ENCODE data around the gene FOXM1.

Gene FOXM1

GRCh38 chr12:2836574-2836973, 40.4 kb downstream of the FOXM1 start:
- no peak for DNase-seq (ENCODE audit: low spot score)

- no peak for DNase-seq (ENCODE audit: low spot score)
These were observed 41.1 kb downstream of the FOXM1 start for GRCh38 chr12:2835691-2836403.

- no peak for DNase-seq (ENCODE audit: low spot score)
These were observed 42.1 kb downstream of the FOXM1 start, which contains the start of gene NRIP2 for GRCh38 chr12:2834581-2835491. Gene NRIP2 (minus strand): TSS chr12:2835035. CDS start chr12:2834983, 52 bp downstream.

DNA sequence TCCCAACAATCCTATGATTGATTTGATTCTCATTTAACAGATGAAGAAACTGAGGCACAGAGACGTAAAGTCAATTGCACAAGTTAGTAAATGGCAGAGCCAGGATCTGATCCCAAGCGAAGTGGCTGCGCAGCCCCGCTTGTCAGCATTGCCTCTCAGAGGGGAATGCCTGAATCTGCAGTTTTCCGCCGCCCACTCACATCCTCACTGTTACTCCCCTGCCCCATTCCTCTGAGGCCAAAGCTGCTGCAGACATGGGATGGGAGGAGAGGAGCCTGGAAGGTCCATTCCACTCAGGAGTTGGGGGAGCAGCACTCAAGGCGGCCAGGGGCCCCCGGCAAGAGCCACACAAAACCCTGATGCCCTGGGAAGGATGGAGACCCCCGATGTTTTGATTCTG, 43.2 kb downstream of the FOXM1 start:
- DNase-seq (ENCODE audit: low spot score), result no peak

- DNase-seq (ENCODE audit: low spot score), result no peak
These were observed 43.6 kb downstream of the FOXM1 start for GRCh38 chr12:2833327-2833726.

- DNase-seq (ENCODE audit: low spot score), result no peak
These were observed 44.3 kb downstream of the FOXM1 start for GRCh38 chr12:2832550-2833127.

GRCh38 chr12:2829275-2829674, 47.7 kb downstream of the FOXM1 start:
- DNase-seq (ENCODE audit: low spot score), result no peak

DNA sequence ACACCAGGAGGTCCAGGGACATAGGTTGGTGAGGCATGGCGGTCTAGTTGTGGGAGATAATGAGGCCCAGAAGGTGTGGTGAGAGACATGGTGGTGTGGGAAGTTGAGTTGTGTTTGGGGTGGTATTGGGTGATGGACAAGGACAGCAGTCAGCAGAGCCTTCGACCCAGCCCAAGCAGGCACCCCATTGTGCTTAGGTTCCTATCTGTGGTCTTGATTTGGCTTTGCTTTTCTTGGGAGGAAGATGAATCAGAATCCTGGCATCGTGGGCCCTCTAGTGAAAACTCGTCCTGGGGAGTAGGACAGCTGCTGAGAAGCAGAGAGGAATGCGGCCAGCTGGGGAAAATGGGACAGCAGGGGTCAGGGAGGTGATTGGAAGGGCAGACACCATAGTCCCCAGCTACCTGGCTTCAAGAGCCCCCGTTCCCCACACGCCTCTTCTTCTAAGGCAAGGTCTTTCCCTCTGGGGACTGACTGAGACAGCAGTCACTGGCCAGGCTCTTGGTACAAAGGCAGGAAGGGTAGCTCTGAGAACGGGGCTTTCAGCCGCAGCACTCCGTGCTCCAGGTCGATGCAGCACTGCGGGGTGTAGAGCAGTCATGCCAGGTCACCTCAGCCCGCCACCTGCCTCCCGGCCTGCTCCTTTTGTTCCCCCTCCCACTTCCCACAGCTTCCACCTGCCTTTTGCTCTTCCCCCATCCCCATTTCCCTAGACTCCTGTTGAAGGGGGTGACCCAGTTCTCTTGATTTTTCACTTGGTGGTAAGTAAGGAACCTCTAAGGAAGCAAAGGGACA, 50.1 kb downstream of the FOXM1 start:
- no peak for DNase-seq (ENCODE audit: low spot score)

- no peak for DNase-seq (ENCODE audit: low spot score)
These were observed 50.9 kb downstream of the FOXM1 start for GRCh38 chr12:2826036-2826435.

DNA sequence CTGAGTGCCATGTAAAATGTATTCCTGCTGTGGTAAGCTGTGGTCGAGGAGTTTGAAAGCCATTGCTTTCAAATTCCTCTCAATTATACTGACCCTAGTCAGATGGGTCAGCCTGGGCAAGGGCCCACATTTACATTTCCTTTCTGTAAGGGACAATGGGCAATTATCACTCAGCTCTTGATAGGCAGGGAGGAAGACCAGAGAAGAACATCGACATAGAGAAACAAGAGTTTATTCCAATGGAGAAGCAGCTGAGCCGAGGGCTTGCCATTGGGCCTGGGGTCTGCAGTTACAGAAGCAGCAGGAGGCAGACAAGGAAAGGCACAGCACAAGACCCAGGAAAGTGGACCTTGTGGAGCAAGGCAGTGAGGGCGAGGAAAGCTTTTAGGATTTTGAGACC, 51.8 kb downstream of the FOXM1 start:
- no peak for DNase-seq (ENCODE audit: low spot score)

DNA sequence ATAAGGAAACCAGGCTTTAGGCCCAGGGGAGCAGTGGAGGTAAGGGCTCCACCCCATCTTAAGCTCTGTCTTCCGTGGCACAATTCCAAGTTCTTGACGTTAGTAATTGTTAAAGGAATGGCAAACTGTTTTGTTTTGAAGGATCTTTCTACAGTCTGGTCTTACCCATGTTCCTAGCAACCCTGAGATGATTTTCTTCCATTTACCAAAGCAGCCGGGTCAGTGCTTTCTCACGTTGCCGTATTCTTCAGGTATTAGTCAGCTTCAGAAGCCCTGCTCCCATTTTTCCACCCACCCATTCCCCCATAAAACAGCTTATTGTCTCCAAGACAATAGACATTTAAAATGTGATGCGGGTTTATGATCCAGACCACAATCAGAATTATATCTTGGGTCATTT, 52.4 kb downstream of the FOXM1 start:
- no peak for DNase-seq (ENCODE audit: low spot score)

DNA sequence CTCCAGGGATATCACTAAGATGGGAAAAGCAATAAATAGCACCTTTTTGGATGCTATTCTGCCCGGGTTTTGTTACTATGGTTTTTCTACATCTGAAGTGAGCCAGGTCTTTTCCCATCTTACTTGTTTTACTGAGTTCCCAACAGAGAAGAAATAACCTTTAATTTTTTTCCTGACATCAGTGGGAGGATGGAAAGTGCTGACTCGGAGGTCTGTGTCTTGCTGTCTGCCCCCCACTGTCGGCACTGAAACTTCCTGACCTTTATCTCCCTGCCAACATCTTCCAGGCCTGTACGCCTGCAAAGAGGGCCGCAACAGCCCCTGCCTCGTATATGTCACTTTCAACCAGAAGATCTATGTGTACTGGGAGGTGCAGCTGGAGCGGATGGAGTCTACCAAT, 53.5 kb downstream of the FOXM1 start:
- no peak for DNase-seq (ENCODE audit: low spot score)

GRCh38 chr12:2820432-2820831, 56.5 kb downstream of the FOXM1 start:
- no peak for DNase-seq (ENCODE audit: low spot score)

DNA sequence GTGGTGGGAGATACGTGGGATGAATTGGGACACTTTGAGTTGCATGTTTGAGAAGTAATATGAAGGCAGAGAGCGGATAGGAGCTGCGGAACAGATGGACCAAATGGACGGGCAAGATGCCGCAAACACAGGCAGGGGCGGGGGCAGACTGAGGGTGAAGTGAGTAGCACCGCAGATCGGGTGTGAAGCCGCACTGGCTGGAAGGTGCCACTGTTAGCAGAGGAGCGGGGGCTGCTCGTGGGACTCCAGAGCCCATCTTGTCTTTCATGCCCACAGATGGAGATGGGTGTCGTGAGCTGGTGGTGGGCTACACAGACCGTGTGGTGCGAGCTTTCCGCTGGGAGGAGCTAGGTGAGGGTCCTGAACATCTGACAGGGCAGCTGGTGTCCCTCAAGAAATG, 57.2 kb downstream of the FOXM1 start:
- no peak for DNase-seq (ENCODE audit: low spot score)

DNA sequence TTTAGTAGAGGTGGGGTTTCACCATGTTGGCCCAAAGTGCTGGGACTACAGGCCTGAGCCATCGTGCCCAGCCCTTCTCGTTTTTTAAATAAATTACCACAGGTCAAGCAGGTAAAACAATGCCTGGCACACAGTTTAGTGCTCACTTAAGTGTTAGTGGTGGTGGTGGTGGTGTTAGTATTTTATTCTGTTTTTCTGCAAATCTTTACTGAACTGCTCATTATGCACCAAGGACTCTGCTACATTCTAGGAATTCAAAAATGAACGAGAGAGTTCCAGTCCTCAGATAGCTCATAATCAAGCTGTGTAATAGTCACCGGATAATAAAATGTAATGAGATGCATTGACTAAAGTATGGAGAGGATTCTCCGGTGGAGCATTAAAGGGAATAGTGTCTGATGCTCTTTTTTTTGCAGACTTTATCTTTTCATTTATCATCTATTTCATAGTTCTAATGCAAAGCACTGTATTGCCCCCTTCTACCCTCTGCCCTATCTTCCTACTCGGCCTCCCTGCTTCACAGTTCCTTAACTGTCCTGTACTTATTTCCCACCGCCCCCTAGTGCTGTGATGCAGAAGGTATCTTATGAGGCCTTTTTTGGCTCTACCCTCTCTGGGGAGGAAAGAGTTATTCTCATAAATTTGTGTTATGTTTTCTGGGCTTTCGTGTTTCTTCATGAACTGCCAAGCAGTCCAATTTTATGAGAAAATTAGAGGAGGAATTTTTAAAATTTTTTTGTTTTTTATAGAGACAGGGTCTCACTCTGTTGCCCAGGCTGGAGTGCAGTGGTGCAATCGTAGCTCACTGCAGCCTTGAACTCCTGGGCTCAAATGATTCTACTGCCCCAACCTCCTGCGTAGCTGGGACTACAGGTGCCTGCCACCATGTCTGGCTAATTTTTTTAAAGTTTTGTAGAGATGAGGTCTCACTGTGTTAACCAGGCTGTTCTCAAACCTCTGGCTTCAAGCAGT, 63.5 kb downstream of the FOXM1 start:
- DNase-seq (ENCODE audit: low spot score), result peak; percentile 43

- DNase-seq (ENCODE audit: low spot score), result peak; percentile 97
These were observed 64.4 kb downstream of the FOXM1 start, which contains the start of gene ITFG2 for GRCh38 chr12:2812290-2813213. Gene ITFG2 (plus strand): TSS chr12:2812668. CDS start chr12:2812761, 93 bp downstream.

GRCh38 chr12:2811801-2812200, 65.2 kb downstream of the FOXM1 start:
- no peak for DNase-seq (ENCODE audit: low spot score)
